Muscle layer of duodenum (tissue), 2 donors: ENCODE measurements around the gene TSPAN33.

ENCODE experiments used
- H3K27ac ChIP-seq: one replicate; pipeline ENCODE4 v1.7.0; 2013; ENCODE audit warnings: mild to moderate bottlenecking, low read length
- H3K27me3 ChIP-seq: one replicate; pipeline ENCODE4 v1.7.0; 2013; ENCODE audit warnings: low read depth, mild to moderate bottlenecking, control low read depth, low read length
- H3K36me3 ChIP-seq, 2 donors: one replicate each; pipeline ENCODE4 v1.7.0; 2013; ENCODE audit warnings: low read length in 2 of 2, control low read depth in 1 of 2, mild to moderate bottlenecking in 1 of 2; ENCODE audit not compliant: insufficient read depth in 2 of 2, control insufficient read depth in 1 of 2
- H3K4me1 ChIP-seq, 2 donors: one replicate each; pipeline ENCODE4 v1.7.0; 2013; ENCODE audit warnings: low read length in 2 of 2, mild to moderate bottlenecking in 2 of 2, control low read depth in 1 of 2, moderate library complexity in 1 of 2; ENCODE audit not compliant: insufficient read depth in 2 of 2, control insufficient read depth in 1 of 2
- H3K4me3 ChIP-seq, 2 donors: one replicate each; pipeline ENCODE4 v1.7.0; 2013; ENCODE audit warnings: low read length in 2 of 2, low read depth in 1 of 2, mild to moderate bottlenecking in 1 of 2
- H3K9me3 ChIP-seq, 2 donors: one replicate each; pipeline ENCODE4 v1.7.0; 2013; ENCODE audit warnings: low read length in 2 of 2, control low read depth in 1 of 2, mild to moderate bottlenecking in 1 of 2; ENCODE audit not compliant: control insufficient read depth in 1 of 2
- donor health status: healthy.

TSPAN33 gene

DNA sequence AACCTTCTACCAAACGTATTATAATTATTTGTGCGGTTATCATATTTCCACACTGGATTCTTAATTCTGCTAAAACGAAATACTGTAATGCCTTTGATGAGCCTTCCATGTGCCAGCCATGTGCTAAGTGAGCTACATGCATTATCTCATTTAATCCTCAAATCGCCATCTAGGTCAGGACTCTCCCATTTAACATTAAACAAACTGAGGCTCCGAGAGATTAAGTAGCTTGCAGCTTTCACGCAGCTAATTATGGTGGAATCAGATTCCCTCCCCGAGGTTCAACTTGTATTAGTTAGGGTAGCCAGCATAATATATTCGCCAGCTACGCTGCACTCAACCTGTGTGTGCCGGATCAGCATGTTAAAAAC lies 798 bp upstream of the TSPAN33 start:
- Histone ChIP-seq H3K4me1 (peaks cover 0 to 18% of the 10 kb centered on the region in 2 donors), H3K9me3 (no peaks in the 10 kb centered on the region), H3K4me3 (peak overlapping the region in 1 of 2 donors; percentile 76), H3K36me3 (no peaks in the 10 kb centered on the region), H3K27me3 (peaks cover 12% of the 10 kb centered on the region), H3K27ac (no peak overlapping the region)

DNA sequence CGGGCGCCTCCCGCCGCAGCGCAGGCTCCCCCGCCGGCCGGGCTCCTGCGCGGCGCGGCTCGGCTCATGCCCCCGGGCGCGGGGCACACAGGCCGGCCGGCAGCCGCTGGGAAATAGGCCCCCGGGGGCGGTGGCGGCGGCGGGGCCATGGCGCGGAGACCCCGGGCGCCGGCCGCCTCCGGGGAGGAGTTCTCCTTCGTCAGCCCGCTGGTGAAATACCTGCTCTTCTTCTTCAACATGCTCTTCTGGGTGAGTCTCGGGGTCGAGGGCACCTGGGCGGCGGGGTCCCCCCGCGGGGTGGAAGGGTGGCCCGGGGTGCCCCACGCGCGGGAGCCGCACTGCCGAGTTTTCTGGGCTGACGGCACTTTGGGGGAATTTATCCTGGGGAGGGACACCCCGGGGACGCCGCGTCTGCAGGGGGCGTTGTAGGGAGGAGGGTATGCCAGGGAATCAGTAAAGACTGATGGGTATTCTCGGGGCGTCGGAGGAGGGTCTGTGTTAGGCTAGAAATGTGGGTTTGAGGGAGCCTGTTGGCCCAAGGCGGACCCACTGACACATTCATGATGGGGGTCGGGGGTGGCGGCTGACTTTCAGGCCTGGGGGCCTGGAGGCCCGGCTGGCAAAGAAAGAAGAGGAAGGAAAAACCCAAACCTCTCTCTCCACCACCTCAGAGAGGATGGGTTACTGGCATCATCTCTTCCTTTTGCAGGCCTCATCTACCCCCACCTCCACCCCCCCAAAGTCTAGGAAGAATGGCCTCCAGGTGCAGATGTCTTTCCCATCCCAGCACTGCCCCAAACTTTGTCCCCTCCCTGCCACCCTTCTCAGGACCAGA lies 544 bp downstream of the TSPAN33 start:
- H3K27ac ChIP-seq: no peak overlapping the region
- H3K4me1 ChIP-seq: peaks cover 0 to 24% of the 10 kb centered on the region in 2 donors
- peak overlapping the region; percentile 48 to 70 for H3K4me3 ChIP-seq

DNA sequence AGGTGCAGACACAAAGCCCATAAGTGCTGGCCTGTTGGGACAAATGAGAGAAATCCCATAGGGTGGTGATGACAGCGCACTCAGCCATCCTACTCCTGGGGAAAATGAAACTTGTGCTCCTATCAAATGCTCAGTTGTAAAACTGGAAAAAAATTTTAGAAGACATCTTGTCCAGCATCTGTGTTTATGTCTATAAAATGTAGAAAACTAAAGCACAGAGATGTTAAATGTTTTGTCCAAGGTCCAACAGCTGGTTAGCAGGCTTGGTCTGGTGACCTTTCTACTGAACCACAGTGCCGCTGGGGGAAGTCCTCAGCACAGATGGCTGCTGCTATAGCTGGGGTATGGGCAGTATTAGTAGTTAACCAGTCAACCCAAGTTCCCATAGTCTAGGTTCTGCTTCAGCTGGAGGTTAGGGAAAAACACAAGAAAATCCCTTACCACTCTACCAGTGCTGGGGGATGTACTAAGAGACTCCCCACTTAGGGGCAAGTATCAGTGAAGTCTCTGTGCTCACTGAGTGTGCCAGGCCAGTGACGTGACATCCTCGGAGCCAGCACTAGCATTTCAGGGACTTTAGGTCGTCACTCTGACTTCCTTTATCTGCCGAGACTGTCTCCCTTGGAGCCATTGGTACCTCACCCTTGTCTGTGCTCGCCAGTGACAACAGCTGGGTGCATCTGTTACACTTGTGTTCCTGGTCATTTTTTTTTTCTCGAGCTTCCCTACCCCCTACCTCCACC lies 1.9 kb downstream of the TSPAN33 start:
- peak overlapping the region in 1 of 2 donors; percentile 5 for H3K4me3 ChIP-seq
- H3K27me3 ChIP-seq: peaks cover 12% of the 10 kb centered on the region
- H3K27ac ChIP-seq: no peak overlapping the region
- H3K9me3 ChIP-seq: no peaks in the 10 kb centered on the region
- peaks cover 0 to 24% of the 10 kb centered on the region in 2 donors for H3K4me1 ChIP-seq
- H3K36me3 ChIP-seq: no peaks in the 10 kb centered on the region

More for the DNA sequence above, 544 bp downstream of the TSPAN33 start:
- peaks cover 12% of the 10 kb centered on the region for H3K27me3 ChIP-seq
- H3K9me3 ChIP-seq: no peaks in the 10 kb centered on the region
- H3K36me3 ChIP-seq: no peaks in the 10 kb centered on the region

DNA sequence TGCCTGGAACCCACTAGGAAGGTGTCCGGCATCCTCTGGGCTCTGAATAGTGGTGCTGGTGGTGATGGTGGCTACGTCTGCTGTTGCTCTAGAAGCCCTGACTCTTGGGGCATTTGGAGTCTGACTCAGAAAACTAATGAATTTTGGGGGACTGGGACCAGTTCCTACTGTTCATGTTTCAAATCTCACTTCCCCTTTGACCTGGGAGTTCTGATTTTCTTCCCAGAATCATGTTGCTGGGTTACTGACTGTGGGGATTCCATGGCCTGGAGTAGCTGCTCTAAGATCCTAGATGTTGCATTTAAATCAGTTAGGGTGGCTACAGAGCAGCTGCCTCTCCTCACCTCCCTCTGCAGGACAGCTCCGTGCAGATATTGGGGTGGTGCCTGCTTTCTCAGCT lies 3.2 kb downstream of the TSPAN33 start:
- H3K9me3 ChIP-seq: no peaks in the 10 kb centered on the region
- H3K27me3 ChIP-seq: peaks cover 12% of the 10 kb centered on the region
- peaks cover 0 to 24% of the 10 kb centered on the region in 2 donors for H3K4me1 ChIP-seq
- H3K4me3 ChIP-seq: no peak overlapping the region
- H3K36me3 ChIP-seq: no peaks in the 10 kb centered on the region
- no peak overlapping the region for H3K27ac ChIP-seq

DNA sequence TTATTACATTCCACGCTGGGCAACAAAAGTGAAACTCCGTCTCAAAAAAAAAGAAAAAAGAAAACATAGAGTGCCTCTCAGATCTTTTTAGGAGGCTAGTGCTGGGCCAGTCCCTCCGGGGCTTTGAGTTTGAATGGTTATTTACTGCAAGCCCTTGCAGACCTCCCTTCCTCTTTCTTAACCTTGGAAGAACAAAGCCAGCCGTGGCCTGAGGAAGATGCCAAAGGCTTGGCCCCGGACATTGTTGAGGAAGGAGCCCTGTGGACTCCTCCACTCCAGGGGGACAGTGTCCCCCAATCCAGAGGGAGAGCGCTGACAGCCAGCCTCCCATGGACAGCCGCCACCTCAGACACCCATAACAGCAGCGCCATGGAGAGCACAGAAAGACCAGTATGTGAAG lies 5.0 kb downstream of the TSPAN33 start:
- H3K27me3 ChIP-seq: no peaks in the 10 kb centered on the region
- H3K9me3 ChIP-seq: no peaks in the 10 kb centered on the region
- no peak overlapping the region for H3K27ac ChIP-seq
- no peak overlapping the region for H3K4me3 ChIP-seq
- H3K36me3 ChIP-seq: no peaks in the 10 kb centered on the region
- H3K4me1 ChIP-seq: peaks cover 0 to 17% of the 10 kb centered on the region in 2 donors

DNA sequence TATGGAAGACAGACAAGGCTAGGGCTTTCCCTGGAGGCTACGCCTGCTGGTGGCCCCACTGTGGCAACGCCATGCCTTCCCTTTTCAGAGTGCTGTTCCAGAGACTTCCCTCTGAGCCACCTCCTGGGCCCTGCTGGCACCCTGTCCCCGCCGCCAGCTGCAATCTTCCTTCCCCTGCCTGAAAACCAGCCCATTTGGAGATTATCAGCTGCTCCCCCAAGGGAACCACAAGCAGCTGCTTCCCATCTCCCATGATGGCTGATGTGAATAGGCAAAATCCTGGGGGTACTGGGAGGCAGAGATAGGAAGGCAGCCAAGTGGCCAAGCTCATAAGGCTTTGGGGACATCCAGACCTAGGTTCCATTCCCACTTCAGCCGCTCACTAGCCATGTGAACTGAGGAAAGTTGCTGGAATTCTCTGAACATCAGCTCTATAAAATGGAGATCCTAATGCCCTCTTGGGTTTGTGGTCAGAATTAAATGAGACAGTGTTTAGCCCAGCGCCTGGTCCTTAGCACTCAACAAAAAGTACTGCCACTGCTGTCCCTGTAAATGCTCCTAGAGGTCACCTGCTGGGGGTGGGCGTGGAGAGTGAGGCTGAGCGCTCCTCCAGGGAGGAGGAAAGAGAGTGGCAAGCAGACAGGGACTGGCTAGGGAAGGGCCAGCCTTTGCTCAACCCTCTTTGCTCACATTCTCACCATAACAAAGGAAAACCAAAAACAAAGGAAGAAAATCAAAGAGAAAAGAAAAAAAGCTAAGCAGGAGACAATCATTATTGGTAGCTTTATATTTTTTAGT lies 5.9 kb downstream of the TSPAN33 start:
- H3K27me3 ChIP-seq: no peaks in the 10 kb centered on the region
- H3K4me1 ChIP-seq: peaks cover 0 to 12% of the 10 kb centered on the region in 2 donors
- no peaks in the 10 kb centered on the region for H3K9me3 ChIP-seq
- no peaks in the 10 kb centered on the region for H3K36me3 ChIP-seq
- H3K4me3 ChIP-seq: no peak overlapping the region
- no peak overlapping the region for H3K27ac ChIP-seq

DNA sequence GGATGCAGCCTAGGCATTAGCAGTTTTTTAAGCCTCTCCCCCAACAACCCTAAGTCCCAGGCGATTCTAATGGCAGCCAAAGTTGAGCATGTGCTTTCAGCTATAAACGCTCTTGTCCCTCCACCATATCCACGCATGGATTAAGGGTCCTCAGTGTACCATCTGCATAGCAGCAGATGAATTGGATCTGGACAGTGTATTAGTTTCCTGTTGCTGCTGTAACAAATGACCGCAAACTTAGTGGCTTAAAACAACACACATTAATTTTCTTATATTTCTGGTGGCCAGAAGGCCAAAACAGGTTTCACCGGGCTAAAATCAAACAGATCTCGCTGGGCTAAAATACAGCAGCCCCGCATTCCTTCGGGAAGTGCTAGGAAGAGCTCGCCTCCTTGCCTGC lies 13.1 kb downstream of the TSPAN33 start:
- Histone ChIP-seq H3K36me3 (no peaks in the 10 kb centered on the region), H3K9me3 (peaks cover 0 to 3% of the 10 kb centered on the region in 2 donors), H3K27me3 (no peaks in the 10 kb centered on the region), H3K27ac (no peak overlapping the region), H3K4me3 (no peak overlapping the region), H3K4me1 (no peaks in the 10 kb centered on the region)

DNA sequence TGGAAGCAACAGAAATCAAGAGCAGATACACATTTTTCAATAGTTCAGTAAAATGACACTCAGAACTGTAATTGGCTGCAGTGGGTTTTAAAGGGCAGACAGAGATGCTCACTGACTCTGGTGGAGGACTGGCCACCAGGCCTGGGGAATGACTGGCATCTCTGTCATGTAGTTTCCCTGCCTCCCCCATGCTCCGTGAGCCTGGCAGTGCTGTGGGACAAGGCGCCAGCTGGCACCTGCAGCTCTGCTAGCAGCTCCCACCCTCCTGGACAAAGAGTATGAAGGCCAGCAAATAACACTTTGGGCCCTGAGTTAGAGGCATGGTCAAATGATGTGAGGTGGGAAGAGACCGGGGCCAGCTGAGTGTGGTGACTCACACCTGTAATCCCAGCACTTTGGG lies 15.0 kb downstream of the TSPAN33 start:
- H3K9me3 ChIP-seq: peaks cover 0 to 3% of the 10 kb centered on the region in 2 donors
- no peaks in the 10 kb centered on the region for H3K4me1 ChIP-seq
- H3K27me3 ChIP-seq: no peaks in the 10 kb centered on the region
- H3K27ac ChIP-seq: no peak overlapping the region
- H3K36me3 ChIP-seq: no peaks in the 10 kb centered on the region
- H3K4me3 ChIP-seq: no peak overlapping the region

DNA sequence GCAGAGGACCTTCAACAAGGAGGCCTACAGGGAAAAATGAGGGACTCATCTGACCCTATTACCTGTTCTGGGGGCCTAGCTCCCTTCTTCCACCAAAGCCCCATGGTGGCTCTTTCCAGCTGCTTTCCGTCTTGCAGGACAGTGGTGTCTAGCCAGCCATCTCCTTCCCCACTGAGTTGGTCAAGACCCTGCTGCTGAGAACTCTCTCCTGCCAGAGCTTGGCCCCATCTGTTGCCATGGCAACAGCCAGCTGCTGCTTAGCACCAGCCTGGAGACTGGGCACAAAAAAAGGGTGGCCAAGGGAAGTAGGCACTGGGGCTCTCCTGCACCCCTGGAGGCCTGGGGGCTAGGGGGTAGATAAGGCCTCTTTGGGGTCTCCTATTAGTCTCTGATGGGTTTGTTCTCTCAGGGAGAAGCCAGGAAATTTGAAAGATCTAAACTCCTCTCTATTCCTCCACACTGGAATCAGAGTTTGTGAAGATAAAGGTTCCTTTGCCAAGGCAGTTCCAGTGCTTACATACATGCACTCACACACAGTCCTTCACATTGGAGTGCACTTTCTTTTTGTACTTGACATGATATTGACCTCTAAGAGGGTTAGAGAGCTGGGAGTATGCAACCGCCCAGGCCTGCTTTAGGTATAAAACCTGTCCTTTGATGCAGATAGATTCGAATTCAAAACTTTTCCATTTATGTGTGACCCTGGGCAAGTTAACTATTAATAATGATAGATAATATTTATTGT lies 15.8 kb downstream of the TSPAN33 start:
- no peaks in the 10 kb centered on the region for H3K36me3 ChIP-seq

DNA sequence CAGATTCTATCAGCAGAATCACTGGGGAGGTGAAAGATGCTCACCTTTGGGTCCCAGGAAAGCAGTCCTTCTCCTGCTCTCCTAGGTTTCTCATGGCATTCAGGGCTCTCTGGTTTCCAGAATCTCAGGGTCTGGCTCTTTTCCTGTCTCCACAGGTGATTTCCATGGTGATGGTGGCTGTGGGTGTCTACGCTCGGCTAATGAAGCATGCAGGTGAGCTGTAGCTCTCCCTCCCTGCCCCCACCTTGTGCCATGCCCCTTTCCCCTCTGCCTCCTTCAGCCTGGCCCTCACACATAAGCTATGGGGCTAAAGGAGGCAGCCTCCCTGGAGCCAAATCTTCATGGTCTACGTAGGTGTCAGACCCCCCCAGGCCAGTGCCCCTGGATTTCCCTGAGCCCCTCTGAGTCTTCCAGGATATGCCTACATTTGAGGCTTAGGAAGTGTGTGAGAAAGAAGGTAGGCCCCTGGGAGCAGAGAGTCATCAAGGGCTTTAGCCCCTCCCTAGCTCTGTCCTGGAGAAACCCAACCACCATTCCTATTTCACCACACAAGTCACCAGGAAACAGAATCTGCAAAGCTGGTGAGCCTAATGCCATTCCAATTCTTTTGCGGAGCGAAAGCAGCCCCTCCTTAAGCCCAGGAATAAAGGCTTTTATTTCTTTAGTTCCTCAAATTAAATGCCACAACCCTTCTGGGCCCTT lies 17.2 kb downstream of the TSPAN33 start:
- peaks cover 0 to 3% of the 10 kb centered on the region in 2 donors for H3K9me3 ChIP-seq
- H3K27ac ChIP-seq: no peak overlapping the region
- no peaks in the 10 kb centered on the region for H3K27me3 ChIP-seq
- peaks cover 0 to 4% of the 10 kb centered on the region in 2 donors for H3K36me3 ChIP-seq
- H3K4me1 ChIP-seq: no peaks in the 10 kb centered on the region
- no peak overlapping the region for H3K4me3 ChIP-seq

More for the DNA sequence above, 15.8 kb downstream of the TSPAN33 start:
- Histone ChIP-seq H3K4me1 (no peaks in the 10 kb centered on the region), H3K27ac (no peak overlapping the region), H3K4me3 (no peak overlapping the region), H3K9me3 (peaks cover 0 to 3% of the 10 kb centered on the region in 2 donors), H3K27me3 (no peaks in the 10 kb centered on the region)
